Measurements from ENCODE around the gene CPNE6. TPM values are rescaled to one million over a fixed set of nuclear protein-coding genes. Genes with fewer than 3 reads are reported as not detected.

Gene CPNE6
- total and polyA plus RNA-seq, 2 of the 13 experiments (the other 11 are each of a cell fraction or from before 2014, with no cell fraction given), result not detected

- TF ChIP-seq PPARG (CRISPR knock-in tag; conservative IDR thresholded peaks at IDR 0.05) (peak; percentile 44), ZNF879 (CRISPR knock-in tag; IDR thresholded peaks at IDR 0.05) (peak; percentile 24; the same call in 1 of the 2 replicates), PAF1 (CRISPR knock-in tag; IDR thresholded peaks at IDR 0.05) (no peak), ZNF24 (IDR thresholded peaks at IDR 0.05) (0 out of 2 replicates have a peak, but pooled peaks have one; percentile 44), ATF7-NPFF (CRISPR knock-in tag; IDR thresholded peaks at IDR 0.05; ENCODE audit: low read depth) (peak; percentile 73; the same call in 1 of the 2 replicates), CC2D1A (CRISPR knock-in tag; IDR thresholded peaks at IDR 0.05) (peak; percentile 88), ZUFSP (CRISPR knock-in tag; IDR thresholded peaks at IDR 0.05; ENCODE audit: borderline replicate concordance) (no peak)
- TF ChIP-seq, protein P1, sequence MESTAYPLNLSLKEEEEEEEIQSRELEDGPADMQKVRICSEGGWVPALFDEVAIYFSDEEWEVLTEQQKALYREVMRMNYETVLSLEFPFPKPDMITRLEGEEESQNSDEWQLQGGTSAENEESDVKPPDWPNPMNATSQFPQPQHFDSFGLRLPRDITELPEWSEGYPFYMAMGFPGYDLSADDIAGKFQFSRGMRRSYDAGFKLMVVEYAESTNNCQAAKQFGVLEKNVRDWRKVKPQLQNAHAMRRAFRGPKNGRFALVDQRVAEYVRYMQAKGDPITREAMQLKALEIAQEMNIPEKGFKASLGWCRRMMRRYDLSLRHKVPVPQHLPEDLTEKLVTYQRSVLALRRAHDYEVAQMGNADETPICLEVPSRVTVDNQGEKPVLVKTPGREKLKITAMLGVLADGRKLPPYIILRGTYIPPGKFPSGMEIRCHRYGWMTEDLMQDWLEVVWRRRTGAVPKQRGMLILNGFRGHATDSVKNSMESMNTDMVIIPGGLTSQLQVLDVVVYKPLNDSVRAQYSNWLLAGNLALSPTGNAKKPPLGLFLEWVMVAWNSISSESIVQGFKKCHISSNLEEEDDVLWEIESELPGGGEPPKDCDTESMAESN (CRISPR knock-in tag; conservative IDR thresholded peaks at IDR 0.05), result 0 out of 2 replicates have a peak, but pooled peaks have one; percentile 39
Observed at GRCh38 chr14:24110523-24110922, 39.2 kb downstream of the CPNE6 start (continued).

- FAIRE-seq (no peak), DNase-seq (ENCODE audit: low spot score) (no peak), ATAC-seq (no peak)
- Histone ChIP-seq H3K9ac (ENCODE audit: insufficient read depth, low read depth, low read length) (peak overlapping the region; percentile 99), H3K4me1 (ENCODE audit: insufficient read depth, low read length) (peaks cover 62% of the 10 kb centered on the region), H3K36me3 (replicated peaks in 1 of 2; ENCODE audit: control insufficient read depth in 1 of 2, insufficient read depth in 2 of 2, low read length in 2 of 2) (peaks cover 18 to 23% of the 10 kb centered on the region in 2 experiments), H3K4me3 (replicated peaks in 1 of 3; ENCODE audit: insufficient read depth in 1 of 3, low read depth in 2 of 3, low read length in 3 of 3) (peak overlapping the region; percentile 49 to 96 (median 66)), H2AFZ (ENCODE audit: low read length) (no peak overlapping the region), H3K9me3 (ENCODE audit: low read length) (no peaks in the 10 kb centered on the region), H3K79me2 (ENCODE audit: insufficient read depth, low read length) (peaks cover 32% of the 10 kb centered on the region), H3K4me2 (ENCODE audit: low read depth, low read length) (peak overlapping the region; percentile 100), H4K20me1 (ENCODE audit: insufficient read depth, low read length) (no peaks in the 10 kb centered on the region), H3K27ac (ENCODE audit: extremely low read length, insufficient read depth, low read length) (peak overlapping the region; percentile 98), H3K27me3 (ENCODE audit: control insufficient read depth in 1 of 2, insufficient read depth in 2 of 2, low read length in 2 of 2) (no peaks in the 10 kb centered on the region; a peak in 1 of 5 replicates)
- BruUV-seq (replicated peaks), result TSS peak; percentile 78
- 16% methylated on average over 15 of the region's 15 CpGs for WGBS (ENCODE audit: low lambda C conversion rate)
- CTCF ChIA-PET (ENCODE audit: low intra/inter-chr PET ratio, low total read pairs), result interaction anchor here (1.0 to 1.6 kb wide), 2 partner anchors 20 to 48 kb away, joined by 3 read pairs; partner anchors contain the start of genes IRF9 and PCK2
- POLR2A ChIA-PET, result interaction anchor here (0.7 to 15.5 kb wide), 53 partner anchors 10 to 1184 kb away, joined by 3 to 977 read pairs (median 9); partner anchors contain the start of genes ACIN1, AP1G2, BCL2L2 and C14orf119
- intact Hi-C loops (cut with micrococcal nuclease; ENCODE audit: unreplicated experiment), result loop anchor here (10.0 kb wide), 2 partner anchors 809 to 1019 kb away; partner anchors contain the start of genes ACIN1, BCL2L2, C14orf119 and PPP1R3E
- in situ Hi-C loops (cut with HindIII; ENCODE audit: extremely low pct_ligation_motif_present, low pct_unique_long_range_greater_than_20kb), result loop anchor here (25.0 kb wide), 1 partner anchor 1526 kb away; the partner anchor contains the start of genes ABHD4 and DAD1
- TF ChIP-seq ZNF615 (CRISPR knock-in tag; IDR thresholded peaks at IDR 0.05; ENCODE audit: borderline replicate concordance) (no peak), TBX2 (CRISPR knock-in tag; IDR thresholded peaks at IDR 0.05; ENCODE audit: borderline replicate concordance) (no peak), ATAD3A (CRISPR knock-in tag; IDR thresholded peaks at IDR 0.05) (no peak), MYC (CRISPR knock-in tag; IDR thresholded peaks at IDR 0.05; ENCODE audit: borderline replicate concordance) (no peak), ZNF256 (CRISPR knock-in tag; conservative IDR thresholded peaks at IDR 0.05) (peak; percentile 80), ZBTB8A (CRISPR knock-in tag; IDR thresholded peaks at IDR 0.05; ENCODE audit: borderline replicate concordance, low read depth) (no peak), SALL1 (CRISPR knock-in tag; IDR thresholded peaks at IDR 0.05) (no peak), TEF (CRISPR knock-in tag; IDR thresholded peaks at IDR 0.05) (peak; percentile 91; the same call in 1 of the 2 replicates), CBX1 (IDR thresholded peaks at IDR 0.05; ENCODE audit: low read depth) (no peak)
- TF ChIP-seq, protein P2, sequence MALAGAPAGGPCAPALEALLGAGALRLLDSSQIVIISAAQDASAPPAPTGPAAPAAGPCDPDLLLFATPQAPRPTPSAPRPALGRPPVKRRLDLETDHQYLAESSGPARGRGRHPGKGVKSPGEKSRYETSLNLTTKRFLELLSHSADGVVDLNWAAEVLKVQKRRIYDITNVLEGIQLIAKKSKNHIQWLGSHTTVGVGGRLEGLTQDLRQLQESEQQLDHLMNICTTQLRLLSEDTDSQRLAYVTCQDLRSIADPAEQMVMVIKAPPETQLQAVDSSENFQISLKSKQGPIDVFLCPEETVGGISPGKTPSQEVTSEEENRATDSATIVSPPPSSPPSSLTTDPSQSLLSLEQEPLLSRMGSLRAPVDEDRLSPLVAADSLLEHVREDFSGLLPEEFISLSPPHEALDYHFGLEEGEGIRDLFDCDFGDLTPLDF (CRISPR knock-in tag; IDR thresholded peaks at IDR 0.05), result peak; percentile 71; the same call in 1 of the 2 replicates
Observed at GRCh38 chr14:24113379-24113800, 42.0 kb downstream of the CPNE6 start.

All from HepG2 (cell line).